Activated B cell treated with CpG ODN at 0.5 μM for 24 hours (primary cell): Measurements from ENCODE around the gene FREY1. TPM values are rescaled to one million over a fixed set of nuclear protein-coding genes. Genes with fewer than 3 reads are reported as not detected.

ENCODE experiments used
- total RNA-seq: library from RNA; stranded (reverse); gene quantifications from 2 replicates; pipeline ENCODE4 v1.2.3, GENCODE V29; 2022

FREY1 gene
- total RNA-seq, 1 donor from 2014 or later = 4.6 TPM

Other genes starting within 250 kb of the FREY1 start
- not detected in 2 replicates for gene CHST1, start 241.6 kb downstream of the FREY1 start, total RNA-seq
- 8.6 and 8.8 TPM in 2 replicates for gene SLC35C1, start 102.1 kb downstream of the FREY1 start, total RNA-seq
- 47.5 and 56.8 TPM in 2 replicates for gene CRY2, start 59.8 kb downstream of the FREY1 start, total RNA-seq
- 1.9 and 3.4 TPM in 2 replicates for gene MAPK8IP1, start 21.6 kb downstream of the FREY1 start, total RNA-seq
- gene PEX16, start 10.6 kb upstream of the FREY1 start, total RNA-seq = 72.0 and 77.7 TPM in 2 replicates
- gene LARGE2, start 15.4 kb upstream of the FREY1 start, total RNA-seq = 47.4 and 59.7 TPM in 2 replicates
- gene PHF21A, start 214.2 kb upstream of the FREY1 start, total RNA-seq = 63.2 and 71.0 TPM in 2 replicates